ENCODE data around the gene DYRK1A.

DYRK1A gene

GRCh38 chr21:37475186-37475868 is 108.8 kb downstream of the DYRK1A start:
- H3K4me3 ChIP-seq (ENCODE audit: low read depth, low read length): no peak overlapping the region

- no peak overlapping the region for H3K4me3 ChIP-seq (ENCODE audit: low read depth, low read length)
These were observed 112.2 kb downstream of the DYRK1A start for GRCh38 chr21:37478794-37479193.

DNA sequence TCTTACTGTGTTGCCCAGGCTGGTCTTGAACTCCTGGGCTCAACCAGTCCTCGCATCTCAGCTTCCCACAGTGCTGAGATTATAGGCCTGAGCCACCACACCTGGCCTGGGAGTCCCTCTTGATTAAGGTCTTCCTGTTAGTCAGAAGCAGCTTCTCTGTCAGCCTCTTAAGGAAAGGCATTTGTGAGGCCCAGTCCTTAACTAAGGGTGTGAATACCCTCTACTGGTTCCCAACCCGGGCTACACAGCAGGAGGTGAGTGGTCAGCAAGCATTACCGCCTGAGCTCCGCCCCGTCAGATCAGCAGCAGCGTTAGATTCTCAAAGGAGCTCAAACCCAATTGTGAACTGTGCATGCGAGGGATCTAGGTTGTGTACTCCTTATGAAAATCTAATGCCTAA is 117.2 kb downstream of the DYRK1A start:
- no peak overlapping the region for H3K4me3 ChIP-seq (ENCODE audit: low read depth, low read length)

DNA sequence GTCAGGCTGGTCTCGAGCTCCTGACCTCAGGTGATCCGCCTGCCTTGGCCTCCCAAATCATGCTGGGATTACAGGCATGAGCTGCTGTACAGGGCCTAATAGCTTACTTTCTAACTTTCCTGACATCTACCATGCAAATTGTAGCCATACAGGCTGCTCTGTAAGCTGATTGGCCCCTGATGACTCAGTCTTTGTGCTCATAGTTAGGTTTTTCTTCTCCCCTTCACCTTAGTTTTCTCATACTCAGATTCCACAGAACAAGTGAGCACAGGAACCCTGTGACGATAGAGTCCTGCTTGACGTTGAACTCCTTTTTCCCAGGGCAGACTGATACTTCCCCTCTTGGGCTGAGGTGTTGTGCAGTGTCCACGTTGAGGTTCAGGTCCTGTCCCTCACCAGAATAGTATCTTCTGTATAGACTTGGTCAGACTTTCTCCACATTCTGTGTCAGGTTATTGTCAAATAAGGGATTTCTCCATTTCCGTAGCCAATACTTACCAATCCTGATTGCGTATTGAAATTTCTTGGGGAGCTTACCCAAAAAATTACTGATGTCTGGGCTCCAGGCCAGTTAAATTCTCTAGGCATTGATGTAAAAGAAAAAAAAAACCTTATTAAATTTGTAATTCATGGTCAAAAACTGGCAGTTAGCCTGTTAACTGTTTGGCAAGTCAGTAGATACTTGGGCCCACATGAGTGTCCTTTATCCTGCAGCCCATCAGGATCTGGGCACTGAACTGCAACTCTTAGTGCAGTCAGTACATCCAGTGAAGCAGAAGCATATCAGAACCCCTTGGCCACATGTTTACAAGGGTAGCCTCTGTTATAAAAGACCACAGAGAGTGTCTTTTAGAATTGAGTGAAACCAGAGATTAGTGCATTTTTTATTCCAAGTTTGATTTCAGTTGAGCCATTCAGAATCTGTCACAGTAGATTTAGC is 118.2 kb downstream of the DYRK1A start:
- H3K4me3 ChIP-seq (ENCODE audit: low read depth, low read length): no peak overlapping the region

DNA sequence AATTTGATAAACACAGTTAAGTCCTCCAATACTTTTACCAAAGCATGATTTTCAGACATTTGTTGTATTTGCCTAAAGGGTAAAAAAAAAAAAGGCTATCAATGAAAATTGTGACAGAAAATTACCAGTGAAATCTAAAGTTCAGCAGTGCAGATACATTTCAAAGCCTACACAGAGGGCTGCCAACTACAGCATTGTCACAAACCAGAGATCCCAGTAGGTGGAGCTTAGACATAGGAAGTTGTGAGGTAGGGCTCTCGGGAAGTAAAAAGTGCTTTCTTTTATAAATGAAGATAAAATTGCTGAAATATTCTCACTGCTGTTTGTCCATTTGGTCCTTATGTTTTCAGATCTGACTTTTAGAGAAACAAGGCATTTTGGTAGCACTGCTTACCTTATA is 123.0 kb downstream of the DYRK1A start:
- H3K4me3 ChIP-seq (ENCODE audit: low read depth, low read length): no peak overlapping the region

- no peak overlapping the region for H3K4me3 ChIP-seq (ENCODE audit: low read depth, low read length)
These were observed 123.5 kb downstream of the DYRK1A start for GRCh38 chr21:37490084-37490483.

DNA sequence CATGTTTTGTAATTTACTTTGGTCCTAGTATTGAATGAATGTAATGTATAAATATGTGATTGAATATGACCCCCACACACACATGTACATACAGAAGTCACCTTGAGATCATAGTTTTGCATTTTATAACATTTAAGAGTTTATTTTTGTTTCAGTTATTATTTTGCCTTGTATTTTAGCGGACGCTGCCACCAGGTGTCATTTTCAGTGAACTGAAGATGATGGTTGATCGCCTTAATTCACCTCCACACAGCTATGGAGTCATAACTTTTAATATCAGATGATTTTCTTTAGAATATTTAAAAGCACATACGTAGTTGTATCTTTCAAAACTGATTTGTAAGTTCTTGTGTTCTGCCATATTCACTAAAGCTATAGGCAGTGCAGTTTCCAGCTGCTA is 130.4 kb downstream of the DYRK1A start:
- no peak overlapping the region for H3K4me3 ChIP-seq (ENCODE audit: low read depth, low read length)

DNA sequence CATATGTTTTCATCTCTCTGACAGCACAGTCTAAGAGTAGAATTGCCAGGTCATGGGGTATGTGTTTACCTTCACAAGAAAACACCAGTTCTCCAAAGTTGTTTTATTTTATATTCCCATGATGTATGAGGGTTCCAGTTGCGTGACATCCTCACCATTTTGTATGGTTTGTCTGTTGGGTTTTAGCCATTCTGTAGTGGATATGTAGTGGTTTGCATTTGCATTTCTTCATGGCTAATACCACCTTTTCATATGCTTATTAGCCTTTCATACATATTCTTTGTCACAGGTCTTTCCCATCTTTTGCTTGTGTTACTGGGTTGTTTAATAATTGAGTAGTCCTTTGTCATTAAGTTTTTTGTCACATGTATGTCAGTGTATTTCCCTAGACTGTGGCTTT is 132.1 kb downstream of the DYRK1A start:
- no peak overlapping the region for H3K4me3 ChIP-seq (ENCODE audit: low read depth, low read length)

GRCh38 chr21:37502947-37503346 is 136.4 kb downstream of the DYRK1A start:
- H3K4me3 ChIP-seq (ENCODE audit: low read depth, low read length): no peak overlapping the region

DNA sequence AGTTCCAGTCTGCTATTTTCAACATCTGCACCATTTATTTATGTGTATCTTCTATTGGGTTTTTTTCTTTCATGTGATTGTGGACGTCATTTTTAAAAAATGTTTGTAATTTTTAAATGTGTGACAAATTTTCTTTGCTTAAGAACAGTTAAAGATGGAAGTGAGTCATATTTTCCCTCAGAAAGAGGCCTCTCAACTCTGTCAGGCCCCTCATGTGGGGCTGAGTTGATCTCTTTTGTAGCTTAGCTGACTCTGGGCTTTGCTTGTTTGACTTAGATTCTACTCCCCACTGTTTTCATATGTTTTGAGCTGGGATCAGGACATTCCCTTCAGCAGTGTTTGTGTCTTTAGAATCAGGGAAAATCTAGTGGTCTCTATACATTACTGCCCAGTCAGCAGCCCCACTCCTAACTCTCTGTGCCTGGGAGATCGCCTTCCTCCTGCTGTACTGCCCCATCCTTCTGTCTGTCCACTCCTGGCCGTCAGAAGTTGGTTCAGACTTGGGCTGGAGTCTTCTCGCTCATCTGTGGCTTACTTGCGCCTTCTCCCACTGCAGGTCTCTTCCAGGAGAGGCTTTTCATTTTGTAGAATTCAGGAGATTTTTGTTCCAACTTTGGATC is 137.4 kb downstream of the DYRK1A start:
- H3K4me3 ChIP-seq (ENCODE audit: low read depth, low read length): no peak overlapping the region

DNA sequence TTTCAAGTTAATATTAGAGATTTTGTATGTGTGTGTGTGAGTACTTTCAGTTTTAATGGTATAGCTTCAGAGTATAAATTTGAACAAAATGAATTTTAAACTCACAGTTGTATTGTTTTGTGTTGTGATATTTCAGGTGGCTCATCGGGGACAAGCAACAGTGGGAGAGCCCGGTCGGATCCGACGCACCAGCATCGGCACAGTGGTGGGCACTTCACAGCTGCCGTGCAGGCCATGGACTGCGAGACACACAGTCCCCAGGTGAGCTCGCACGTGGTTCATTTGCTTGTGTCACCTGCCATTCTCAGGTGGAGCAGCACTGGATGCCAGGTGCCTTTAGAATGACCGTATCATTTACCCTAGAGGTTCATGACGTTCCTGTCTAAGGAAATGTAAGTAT is 139.4 kb downstream of the DYRK1A start:
- H3K4me3 ChIP-seq (ENCODE audit: low read depth, low read length): no peak overlapping the region

DNA sequence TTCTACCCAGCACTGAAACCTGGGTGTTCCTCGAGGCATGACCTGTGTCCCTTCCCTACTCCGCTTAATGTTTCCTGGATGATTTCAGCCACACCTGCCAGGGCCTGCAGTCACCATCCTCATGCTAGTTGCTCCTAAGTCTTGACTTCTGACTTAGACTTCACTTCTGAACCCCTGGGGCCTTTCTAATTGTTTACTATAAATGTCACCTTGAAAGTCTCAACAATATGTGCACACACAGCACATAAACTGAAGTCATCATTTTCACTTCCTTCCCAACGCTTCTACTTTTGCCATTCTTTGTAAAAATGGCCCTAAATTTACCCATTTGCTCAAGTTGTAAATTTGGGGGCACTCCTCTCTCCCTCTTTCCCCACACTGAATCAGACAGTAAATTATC is 141.1 kb downstream of the DYRK1A start:
- no peak overlapping the region for H3K4me3 ChIP-seq (ENCODE audit: low read depth, low read length)

DNA sequence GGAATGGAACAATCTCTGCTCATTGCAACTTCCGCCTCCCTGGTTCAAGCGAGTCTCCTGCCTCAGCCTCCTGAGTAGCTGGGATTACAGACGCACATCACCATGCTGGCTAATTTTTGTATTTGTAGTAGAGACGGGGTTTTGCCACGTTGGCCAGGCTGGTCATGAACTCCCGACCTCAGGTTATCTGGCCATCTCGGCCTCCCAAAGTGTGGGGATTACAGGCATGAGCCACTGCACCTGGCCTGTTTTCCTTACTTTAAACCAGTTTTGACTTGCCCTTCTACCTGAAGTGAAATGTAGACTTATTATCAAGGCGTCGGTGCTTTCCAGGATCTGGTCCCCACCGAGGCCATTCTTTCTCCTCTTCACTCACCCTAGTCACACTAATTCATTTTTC is 141.8 kb downstream of the DYRK1A start:
- H3K4me3 ChIP-seq (ENCODE audit: low read depth, low read length): no peak overlapping the region

DNA sequence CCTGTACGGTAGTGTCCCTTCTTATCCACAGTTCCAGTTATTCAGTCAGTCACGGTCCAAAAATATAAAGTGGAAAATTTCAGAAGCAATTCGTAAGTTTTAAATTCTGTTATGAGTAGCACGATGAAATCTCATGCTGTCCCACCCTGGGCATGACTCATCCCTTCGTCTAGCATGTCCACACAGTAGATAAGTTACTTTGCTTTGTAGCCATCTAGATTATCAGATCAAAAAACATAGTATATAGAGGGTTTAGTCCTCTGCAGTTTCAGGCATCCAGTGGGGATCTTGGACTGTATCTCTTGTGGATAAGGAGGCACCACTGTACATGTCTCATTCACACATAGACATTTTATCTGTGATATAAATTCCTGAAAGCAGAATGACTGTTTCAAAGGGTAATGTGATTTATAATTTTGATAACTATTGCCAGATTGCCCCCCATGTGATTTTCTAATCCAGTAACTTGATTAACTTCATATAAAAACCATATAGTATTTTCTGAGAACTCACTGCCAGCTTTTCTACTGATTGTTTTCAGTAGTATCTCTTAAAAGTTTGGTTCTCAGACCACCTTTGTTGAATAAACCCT is 143.3 kb downstream of the DYRK1A start:
- H3K4me3 ChIP-seq (ENCODE audit: low read depth, low read length): no peak overlapping the region

- no peak overlapping the region for H3K4me3 ChIP-seq (ENCODE audit: low read depth, low read length)
These were observed 145.3 kb downstream of the DYRK1A start for GRCh38 chr21:37511848-37512247.

- no peak overlapping the region for H3K4me3 ChIP-seq (ENCODE audit: low read depth, low read length)
These were observed 146.8 kb downstream of the DYRK1A start for GRCh38 chr21:37513383-37513782.

GRCh38 chr21:37514038-37514667 is 147.6 kb downstream of the DYRK1A start:
- no peak overlapping the region for H3K4me3 ChIP-seq (ENCODE audit: low read depth, low read length)

DNA sequence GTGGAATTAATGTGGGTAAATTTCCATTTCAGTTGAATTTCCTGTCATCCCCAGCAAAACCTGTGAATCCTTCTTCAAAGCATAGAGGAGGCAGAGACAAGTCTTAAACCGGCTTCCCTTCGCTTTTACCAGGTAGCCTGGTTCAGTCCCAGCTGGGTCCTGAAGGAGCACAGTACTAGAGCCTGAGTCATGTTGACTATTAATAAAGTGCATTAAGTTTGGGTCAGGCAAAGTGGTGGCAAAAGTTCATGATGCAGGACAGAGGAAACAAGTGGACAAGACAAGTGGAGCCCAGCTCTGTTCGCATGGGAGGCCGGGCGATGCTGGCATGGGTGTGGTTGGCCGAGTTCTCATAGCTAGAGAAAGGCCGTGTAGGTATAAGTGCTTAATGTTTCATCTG is 150.4 kb downstream of the DYRK1A start:
- no peak overlapping the region for H3K4me3 ChIP-seq (ENCODE audit: low read depth, low read length)

DNA sequence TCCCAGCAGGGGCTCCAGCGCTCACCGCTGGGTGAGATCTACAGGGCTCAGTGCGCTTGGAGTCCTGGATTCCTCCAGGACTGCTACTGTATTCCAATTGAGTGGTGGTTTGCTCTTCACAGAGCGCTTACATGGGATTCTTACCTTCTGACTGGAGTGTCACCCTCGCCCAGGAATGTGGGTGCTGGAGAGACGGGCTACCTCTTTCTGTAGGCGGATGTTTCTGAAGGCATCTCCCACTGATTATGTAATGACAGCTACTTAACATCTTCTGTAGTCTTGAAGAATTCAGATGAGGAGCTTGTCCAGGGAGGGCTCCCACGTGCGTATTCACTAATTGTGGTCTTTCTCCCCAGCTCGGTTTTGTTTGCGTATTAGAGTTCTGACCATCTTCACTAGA is 154.2 kb downstream of the DYRK1A start:
- no peak overlapping the region for H3K4me3 ChIP-seq (ENCODE audit: low read depth, low read length)

DNA sequence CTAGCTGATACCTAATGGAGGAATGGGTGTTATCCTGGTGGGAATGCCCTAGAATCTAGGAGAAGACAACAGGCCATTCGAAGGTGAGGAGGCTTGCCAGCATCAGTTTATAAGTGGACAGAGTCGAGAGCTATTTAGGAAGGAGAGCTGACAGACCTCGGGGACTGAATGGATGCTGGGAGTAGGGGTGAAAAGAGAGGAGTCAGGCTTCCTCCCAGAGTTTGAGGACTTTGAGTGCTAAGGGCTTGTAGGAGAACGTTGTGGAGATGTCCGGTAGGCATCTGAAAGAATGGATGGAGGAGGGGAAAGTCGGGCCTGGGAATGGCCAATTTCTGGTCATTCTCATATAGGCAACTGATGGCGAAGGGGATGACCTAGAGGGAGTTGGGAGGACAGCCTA is 155.1 kb downstream of the DYRK1A start:
- no peak overlapping the region for H3K4me3 ChIP-seq (ENCODE audit: low read depth, low read length)

Measured in iPS-11a (cell line).